IMR-90 (cell line): ENCODE data around the gene AUTS2.

Source experiments
- BHLHE40 ChIP-seq: fragments of 150-350 bp; IDR thresholded peaks from 2 replicates; pipeline ENCODE4 v1.6.1; 2016; ENCODE audit warnings: mild to moderate bottlenecking, low read depth, low read length
- CTCF ChIP-seq: conservative IDR thresholded peaks from 2 replicates; pipeline ENCODE4 v1.5.1; 2012; ENCODE audit warnings: mild to moderate bottlenecking, low read depth, low read length, improper control_type of control experiment
- ELK1 ChIP-seq: fragments of 150-350 bp; IDR thresholded peaks from 2 replicates; pipeline ENCODE4 v1.6.1; 2016; ENCODE audit warnings: low read depth, mild to moderate bottlenecking, low read length, moderate library complexity, borderline replicate concordance
- MAZ ChIP-seq: IDR thresholded peaks from 2 replicates; pipeline ENCODE4 v1.6.1; 2012; ENCODE audit warnings: low read depth, mild to moderate bottlenecking, low read length, improper control_type of control experiment, moderate library complexity, borderline replicate concordance
- MXI1 ChIP-seq: IDR thresholded peaks from 2 replicates; pipeline ENCODE4 v1.6.1; 2012; ENCODE audit warnings: low read depth, mild to moderate bottlenecking, low read length, moderate library complexity, borderline replicate concordance
- NFE2L2 ChIP-seq: fragments of 150-350 bp; IDR thresholded peaks from 2 replicates; pipeline ENCODE4 v1.6.1; 2016; ENCODE audit warnings: low read depth, mild to moderate bottlenecking, low read length
- POLR2A ChIP-seq: IDR thresholded peaks from 2 replicates; pipeline ENCODE4 v1.6.1; 2012; ENCODE audit warnings: mild to moderate bottlenecking, low read depth, low read length
- RAD21 ChIP-seq: IDR thresholded peaks from 2 replicates; pipeline ENCODE4 v1.6.1; 2012; ENCODE audit warnings: low read length, improper control_type of control experiment
- RCOR1 ChIP-seq: IDR thresholded peaks from 2 replicates; pipeline ENCODE4 v1.6.1; 2012; ENCODE audit warnings: mild to moderate bottlenecking, low read length, improper control_type of control experiment; ENCODE audit not compliant: insufficient replicate concordance
- RFX5 ChIP-seq: IDR thresholded peaks from 2 replicates; pipeline ENCODE4 v1.8.0; 2012; ENCODE audit warnings: low read depth, mild to moderate bottlenecking, low read length, moderate library complexity
- USF2 ChIP-seq: fragments of 150-350 bp; IDR thresholded peaks from 2 replicates; pipeline ENCODE4 v1.6.1; 2017; ENCODE audit warnings: mild to moderate bottlenecking, antibody characterized with exemption, low read length, low read depth

GRCh38 chr7:70577078-70577477, 978.8 kb downstream of the AUTS2 start:
- TF ChIP-seq CTCF (no peak), ELK1 (no peak), POLR2A (no peak), RFX5 (no peak), MXI1 (no peak), RCOR1 (no peak), USF2 (no peak), RAD21 (no peak), NFE2L2 (no peak), MAZ (no peak), BHLHE40 (no peak)
